GM19468 (cell line): ENCODE data around the gene FKBP9.

Experiments used
- ATAC-seq: cut with Tn5 transposase; IDR thresholded peaks from one replicate; pipeline ENCODE4 v1.9.1; 2021; ENCODE audit warnings: mild to moderate bottlenecking, moderate library complexity, moderate number of reproducible peaks; ENCODE audit not compliant: unreplicated experiment; ENCODE audit errors: extremely low read depth

Gene FKBP9

DNA sequence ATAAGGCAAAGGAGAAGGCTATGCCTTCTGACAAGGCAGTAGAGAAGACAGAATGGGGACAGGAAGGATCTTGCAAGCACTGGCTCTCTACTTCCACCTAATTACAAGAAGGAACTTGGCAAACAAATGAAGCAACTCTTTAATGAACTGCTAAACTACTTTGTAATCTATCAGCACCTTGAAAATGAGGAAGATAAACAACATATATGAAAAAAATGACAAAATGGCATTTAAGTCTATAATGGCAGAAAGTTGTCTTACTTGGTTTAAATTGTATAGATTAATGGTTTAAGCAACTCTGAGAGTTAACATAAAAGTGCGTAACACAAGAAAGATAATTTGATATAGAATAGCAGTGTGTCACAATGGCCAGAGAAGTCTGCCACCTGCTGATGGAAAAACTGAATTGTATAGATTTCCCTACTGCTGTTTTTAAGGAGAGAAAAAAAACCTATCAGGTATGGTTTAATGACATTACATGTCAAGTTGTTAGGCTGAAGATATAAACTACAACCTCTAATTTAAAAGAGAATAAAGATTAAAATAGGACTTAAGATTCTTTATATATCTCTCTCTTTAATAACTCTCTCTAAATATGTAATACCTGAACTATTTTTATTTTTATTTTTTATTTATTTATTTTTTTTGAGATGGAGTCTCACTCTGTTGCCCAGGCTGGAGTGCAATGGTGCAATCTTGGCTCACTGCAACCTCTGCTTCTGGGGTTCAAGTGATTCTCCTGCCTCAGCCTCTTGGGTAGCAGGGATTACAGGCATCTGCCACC is 93.5 kb downstream of the FKBP9 start:
- no peak for ATAC-seq

DNA sequence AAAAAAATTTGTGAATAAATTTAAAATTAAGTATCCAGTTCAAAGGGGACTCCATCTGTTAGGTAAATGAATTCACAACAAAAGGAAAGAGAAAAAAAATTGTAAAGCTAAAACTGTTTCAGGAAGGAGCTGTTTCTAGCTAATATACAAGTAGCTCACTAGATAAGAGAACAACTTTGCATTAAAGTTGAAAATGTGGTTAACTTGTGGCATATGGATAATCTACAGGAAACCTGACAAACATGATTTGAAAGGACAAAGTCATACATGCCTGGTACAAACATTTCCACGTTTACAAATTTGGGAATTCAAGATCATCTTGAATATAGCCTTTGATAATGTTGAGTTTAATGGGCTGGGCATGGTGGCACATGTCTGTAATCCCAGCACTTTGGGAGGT is 96.5 kb downstream of the FKBP9 start:
- no peak for ATAC-seq

DNA sequence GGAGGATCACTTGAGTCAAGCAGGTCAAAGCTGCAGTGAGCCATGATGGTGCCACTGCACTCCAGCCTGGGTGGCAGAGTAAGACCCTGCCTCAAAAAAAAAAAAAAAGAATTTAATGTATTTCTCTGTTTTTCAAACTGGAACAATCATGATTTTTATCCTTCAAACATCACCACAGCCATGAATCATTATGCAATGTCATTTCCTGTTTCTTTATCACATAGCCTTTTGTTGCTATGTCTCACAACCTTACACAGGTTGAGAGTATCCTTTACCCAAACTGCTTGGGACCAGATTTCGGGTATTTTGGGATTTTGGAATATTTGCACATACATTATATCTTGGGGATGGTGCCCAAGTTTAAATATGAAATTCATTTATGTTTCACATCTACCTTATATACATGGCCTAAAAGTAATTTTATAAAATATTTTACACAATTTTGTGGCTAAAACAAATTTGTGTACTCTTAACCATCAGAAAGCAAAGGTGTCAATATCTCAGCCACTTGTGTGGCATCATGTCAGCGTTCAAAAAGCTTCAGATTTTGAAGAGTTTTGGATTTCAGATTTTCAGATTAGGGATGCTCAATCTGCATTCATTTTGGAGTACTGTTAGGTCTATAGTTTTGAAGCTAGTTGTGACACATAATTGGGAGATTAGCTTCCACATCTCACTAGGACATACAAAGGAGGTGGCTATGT is 97.2 kb downstream of the FKBP9 start:
- no peak for ATAC-seq

DNA sequence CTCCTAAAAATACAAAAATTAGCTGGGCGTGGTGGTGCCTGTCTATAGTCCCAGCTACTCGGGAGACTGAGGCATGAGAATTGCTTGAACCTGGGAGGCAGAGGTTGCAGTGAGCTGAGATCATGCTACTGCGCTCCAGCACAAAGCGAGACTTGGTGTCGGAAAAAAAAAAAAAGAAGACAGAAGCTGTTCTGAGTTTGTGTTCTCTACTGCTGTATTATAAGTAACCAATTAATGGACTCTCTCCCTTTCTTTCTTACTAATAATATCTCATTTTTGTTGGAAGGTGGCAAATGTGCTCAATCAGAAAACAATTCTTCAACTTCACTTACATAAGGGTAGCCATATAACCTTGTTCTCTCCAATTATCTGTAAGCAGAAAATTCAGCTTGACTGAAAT is 97.9 kb downstream of the FKBP9 start:
- ATAC-seq = no peak
